NCI-H2029 treated with DMSO at 0.1 percent for 48 hours (cell line): ENCODE measurements around the gene PBX1.

ENCODE experiments used
- DNase-seq: peaks from one replicate; lab custom pipeline; 2025; lab: John Stamatoyannopoulos, UW

Gene PBX1

DNA sequence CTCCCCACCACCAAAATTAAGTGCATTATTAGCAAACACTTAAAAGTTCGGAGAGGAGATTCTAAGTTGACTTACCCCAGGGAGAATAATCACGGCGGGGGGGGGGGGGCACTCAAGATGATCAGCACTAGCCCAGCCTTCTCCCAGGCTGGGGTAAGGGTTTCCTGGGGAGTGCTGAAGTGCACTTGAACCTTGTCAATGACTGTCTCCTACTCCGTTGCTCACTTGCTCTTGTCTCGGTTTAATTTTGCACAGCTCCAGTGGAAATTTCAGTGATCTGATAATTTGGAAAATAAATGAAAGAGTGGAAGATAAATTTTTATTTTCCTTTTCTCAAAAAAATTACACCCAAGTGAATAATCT, 59.2 kb downstream of the PBX1 start:
- no peak for DNase-seq

DNA sequence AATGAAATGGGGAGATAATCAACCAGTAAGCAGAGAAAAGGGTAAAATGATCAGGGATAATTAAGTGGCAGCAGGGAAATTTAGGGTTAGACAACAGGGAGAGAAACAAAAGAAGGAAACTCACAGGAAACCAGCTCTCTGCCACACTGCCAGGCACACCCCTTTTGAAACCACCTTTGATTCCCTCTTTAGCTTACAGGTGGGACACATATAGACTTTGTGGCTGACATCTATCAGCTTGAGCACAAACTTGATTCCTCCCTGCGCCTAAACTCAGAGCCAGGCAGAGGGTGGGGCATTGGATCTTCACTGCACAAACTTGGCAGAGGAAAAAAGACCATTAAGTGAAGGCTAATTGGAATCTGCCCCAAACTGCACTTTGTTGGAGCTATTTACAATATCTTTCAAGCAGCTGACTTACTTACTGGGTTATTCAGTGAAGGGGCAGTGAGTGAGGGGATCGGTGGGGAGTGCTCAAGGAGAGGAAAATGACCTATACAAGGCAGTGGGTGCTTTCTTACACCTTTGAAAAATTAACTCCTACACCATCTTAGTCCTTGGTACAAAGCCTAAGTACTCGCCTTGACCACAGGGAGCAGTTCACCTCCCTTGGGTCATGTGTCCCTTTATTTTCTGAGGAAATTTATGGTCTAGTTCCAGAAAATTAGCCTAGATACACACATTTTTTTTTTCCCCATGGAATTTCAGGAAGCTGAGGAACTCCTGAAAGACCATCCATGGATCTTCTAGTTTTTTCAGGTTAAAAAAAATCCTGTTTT, 60.2 kb downstream of the PBX1 start:
- no peak for DNase-seq

DNA sequence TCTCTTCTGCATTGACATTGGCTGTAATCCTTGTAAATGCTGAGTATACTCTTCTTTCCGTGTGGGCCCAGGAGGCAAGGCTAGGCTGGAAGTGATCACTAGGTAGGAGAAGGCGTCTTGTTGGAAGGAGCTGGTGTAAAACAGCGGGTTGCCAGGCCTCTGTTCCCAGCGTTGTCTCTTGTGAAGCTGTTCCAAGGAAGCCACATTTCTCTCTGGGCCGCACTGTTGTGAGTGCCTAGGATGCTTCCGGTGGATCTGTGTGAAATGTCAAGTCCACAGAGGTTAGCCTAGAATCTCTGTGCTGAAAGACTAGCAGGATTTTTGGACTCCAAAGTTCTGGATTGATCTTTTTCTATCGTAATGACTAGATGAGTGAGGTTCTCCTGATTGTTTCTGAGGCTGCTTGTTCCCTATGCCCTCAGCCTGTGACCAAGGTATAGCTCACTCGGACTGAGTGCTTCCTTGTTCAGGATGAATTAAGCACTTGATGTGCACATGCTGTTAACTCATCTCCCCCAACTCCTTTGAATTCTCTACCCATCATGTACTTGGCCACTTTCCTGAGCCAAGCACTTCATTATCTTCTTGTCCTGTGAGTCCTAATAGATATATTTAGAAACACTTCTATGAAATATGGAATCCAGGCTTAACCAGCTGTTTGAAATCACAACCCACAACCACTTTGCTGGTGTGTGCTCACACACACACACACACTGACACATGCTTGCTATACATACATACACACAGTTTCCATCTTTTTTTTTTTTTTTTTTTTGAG, 63.3 kb downstream of the PBX1 start:
- DNase-seq, result no peak

DNA sequence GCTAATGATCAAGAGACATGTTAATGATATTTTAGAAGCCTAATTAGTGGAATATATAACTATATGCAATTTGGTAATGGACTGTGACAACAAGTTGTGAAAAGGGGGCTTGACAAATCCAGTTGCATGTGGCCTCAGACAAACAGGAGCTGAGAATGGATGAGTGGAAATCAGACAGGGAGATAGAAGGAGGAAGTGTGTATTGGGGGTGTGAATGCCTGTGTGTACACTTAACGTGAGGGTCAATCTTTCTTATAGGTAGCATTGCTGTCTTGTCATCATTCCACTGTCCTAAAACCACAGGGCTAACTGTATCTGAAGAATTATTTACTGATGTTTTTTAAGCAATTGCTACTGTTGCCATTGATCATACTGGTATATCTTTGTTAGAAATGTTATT, 64.8 kb downstream of the PBX1 start:
- DNase-seq, result no peak

DNA sequence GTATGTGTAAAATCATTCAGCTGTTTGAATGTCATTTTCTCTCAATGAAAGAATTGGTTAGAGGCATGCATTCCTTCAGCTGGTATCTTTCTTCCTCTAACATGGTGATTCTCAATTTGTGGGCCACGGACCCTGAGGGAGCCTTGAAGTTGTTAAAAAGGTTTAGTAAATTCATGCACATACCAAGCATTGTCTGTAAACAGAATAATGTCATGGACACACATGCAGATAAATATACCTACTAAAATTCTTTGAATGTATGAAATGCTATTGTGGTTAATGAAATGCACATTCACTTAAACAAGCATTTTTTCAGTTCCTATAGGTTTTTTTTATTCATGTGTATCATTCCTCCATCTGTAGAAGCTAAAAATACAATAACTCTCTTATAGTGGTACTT, 65.4 kb downstream of the PBX1 start:
- DNase-seq, result no peak

DNA sequence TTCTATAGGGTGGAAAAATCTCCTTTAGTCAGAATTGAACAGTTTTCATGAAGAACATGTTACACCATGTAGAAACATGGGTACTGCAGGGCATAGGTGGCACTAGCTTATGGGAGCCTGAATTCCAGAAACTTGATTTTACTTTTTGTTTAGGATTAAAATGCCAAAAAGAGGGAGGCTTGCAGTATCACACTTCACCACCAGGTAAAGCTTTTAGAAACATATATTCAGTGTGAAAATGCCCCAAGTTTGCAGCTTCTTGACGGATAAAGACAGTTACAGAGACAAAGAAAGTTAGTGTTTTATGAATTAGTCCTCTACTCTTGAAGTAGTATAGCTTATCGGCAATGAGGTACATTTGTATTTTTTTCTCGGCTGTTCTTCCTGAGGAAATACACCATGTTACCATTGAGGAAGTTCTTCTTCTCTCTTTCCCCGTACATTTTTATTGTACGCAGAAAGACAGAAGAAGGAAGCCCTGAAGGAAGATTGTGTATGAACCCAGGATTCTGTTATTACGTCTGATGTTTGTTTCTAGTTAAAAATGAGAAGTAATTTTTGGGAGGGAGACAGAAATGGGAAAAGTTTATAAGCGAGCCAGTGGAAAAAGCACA, 66.1 kb downstream of the PBX1 start:
- no peak for DNase-seq

DNA sequence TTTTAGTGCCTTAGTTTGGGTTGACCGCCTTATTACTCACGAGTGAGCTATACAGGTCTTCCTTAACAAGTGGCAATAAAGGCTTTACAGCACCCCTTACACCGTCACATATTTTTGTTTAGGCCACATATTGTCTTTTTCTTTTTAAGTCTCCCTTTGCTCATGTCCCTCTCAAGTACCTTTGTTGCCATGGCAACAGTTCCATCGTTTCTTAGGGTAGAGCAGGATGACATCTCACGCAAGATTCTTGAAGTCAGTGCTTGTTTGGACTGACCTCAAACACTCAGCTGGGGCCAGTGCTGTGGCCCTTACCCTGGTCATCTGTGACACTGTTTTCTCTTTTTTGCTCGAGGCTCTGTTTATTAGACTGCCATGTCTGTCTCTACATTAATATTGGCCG, 69.8 kb downstream of the PBX1 start:
- no peak for DNase-seq

DNA sequence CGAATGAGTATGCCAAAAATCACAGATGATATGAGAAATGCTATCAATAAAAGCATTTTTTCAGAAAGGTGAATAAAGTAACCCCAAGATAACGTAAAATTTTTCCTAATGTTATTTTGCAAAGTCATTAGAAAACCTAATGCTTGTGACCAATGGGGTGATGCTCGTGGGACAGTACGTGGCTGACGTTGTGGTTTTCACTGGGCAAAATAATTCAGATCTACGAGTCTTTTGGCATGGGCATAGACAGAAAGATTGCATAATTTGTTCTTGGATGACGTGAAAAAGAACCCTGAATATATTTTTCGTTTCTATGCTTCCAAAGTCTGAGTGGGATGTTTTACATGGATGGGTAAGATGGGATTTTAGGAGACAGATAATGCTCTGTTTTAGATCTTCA, 71.0 kb downstream of the PBX1 start:
- DNase-seq, result no peak

DNA sequence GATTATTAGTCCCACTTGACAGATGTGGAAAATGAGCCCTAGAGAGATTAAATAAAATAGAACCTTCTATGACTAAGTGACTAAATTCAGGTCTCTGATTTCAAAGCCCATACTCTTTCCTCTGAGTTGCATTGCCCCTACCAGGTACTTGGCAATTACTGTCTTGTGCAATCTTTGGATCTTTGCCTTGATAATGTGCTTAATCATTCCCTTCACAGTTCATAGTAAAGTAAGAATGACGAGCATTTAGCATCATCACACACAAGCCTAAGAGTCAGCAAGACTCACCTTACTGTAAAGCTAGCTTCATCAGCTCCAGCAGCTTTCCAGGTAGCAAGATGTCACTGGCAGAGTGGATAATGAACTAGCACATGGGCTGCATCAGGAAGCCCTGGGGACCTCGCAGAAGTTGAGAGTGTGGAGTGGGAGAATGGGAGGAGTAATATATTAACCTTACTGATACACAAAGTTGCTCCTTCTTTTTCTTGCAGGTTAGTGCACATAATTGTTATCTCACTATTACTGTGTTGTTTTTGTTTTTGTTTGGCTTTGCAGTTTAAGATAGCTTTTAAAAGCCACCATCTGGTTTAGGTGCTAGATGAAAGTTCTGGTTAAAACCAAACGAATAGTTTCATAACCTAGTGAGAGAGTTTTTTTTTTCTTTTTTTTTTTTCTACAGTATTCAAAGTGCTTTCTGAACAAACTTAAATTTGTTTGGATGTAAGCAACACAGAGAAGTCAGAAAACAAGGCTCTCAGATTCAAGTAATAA, 71.8 kb downstream of the PBX1 start:
- no peak for DNase-seq

DNA sequence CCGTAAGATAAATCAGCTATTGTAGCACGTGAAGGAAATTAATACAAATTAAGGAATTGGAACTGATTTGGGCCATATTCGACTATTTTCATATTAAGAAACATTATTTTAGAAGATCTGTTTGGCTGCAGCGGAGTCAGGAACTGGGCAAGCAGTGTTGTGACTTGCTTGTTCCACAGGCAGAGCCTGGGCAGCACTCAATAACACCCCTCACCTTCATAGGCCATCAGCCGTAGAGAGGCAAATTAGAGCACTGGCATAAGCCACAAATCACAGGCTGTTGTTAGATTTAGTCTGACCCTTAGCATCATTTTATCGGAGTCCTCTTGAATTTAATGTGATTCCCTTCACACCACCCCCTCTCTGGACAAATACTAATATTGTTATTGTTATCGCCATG, 72.8 kb downstream of the PBX1 start:
- no peak for DNase-seq

DNA sequence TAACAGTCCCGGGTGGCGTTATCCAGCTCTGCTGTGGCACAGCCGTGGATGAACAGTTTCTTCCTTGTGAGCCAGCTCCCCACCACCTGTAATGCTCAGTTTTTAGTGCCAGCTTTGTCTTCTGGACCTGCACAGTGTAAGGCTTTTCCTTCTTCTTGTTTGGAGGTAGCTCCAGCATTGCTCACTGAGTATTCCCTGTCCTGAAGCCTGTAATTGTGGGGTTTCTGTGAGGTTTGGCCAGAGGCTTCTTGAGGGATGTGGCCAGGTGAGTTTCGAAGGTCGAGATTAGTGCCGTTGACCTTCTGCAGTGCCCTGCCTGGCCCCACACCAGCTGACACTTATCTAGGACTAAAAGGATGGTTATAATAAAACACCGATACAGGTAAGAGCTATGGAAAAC, 75.0 kb downstream of the PBX1 start:
- DNase-seq, result no peak

DNA sequence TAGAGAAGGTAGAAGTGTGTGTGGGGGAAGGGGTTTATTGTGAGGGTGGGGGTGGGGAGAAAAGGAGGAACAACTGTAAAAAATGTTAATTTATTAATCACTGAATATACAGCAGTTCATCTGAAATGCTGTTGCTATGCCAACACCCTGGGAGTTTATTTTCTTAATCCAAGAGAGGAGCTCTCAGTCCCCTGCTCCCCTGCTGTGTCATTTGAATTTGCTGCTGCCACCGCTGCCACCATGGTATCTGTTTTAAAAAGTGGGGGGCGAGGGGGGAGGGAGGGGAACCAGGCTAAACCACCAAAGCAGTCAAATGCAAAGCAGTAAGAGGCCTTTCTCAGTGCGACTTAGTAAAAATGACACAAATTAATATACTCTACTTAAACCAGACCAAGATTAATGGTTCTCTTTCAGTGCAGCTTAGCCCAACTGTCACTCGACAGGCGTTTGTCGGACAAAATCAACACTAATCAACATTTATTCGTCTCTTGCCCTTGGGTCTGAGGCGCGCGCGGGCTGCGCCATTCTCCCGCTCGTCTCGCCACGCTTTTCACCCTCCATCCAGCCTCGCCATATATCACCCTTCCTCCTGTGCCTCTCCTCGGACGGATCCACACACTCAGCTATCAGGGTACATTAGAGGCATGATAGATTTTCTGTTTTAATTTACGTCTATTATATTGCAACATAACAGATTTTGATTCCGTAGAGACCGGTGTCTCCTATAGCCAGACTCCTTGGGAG, 76.2 kb downstream of the PBX1 start:
- DNase-seq, result no peak

DNA sequence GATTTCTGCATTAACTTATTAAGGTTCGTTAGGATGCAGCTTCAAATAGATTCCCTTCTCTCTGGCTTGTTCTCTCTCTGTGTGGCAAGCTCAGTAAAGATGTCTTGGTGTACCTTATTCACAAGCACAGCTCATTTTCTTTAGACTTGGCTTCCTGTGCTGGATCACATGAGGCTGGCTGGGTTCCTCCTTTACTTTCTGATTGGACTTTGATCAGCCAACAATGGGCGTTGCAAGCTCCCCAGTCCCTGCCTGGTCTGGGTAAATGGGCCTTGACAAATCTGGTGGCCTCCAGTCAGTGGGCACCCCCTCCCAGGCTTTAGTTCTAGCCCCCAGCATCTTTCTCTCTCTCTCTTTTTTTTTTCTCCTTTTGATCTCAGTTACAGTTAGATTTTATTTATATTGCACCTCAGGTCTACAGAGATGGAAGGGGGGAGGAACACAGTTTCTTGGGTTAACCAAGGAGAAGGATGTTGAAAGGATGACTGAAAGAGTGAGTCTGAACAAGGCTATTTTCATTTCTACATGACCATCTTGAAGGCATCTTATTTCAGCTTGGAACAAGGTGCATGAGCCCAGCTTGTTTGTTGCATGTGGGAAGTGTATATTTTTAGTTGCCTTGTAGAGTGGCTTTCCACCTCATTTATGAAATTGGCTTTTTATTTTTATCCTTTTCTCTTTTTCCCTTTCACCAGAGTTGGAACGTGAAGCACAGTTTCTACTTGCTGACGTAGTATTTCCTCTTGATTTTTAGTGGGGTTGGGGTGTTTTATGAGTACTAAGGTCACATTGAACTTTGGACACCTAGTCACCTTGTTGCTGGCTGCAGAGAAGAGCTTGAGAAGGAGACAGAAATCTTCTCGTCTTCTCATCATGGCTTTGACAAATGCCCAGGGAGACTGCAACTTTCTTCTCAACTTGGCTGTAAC, 77.1 kb downstream of the PBX1 start:
- no peak for DNase-seq

DNA sequence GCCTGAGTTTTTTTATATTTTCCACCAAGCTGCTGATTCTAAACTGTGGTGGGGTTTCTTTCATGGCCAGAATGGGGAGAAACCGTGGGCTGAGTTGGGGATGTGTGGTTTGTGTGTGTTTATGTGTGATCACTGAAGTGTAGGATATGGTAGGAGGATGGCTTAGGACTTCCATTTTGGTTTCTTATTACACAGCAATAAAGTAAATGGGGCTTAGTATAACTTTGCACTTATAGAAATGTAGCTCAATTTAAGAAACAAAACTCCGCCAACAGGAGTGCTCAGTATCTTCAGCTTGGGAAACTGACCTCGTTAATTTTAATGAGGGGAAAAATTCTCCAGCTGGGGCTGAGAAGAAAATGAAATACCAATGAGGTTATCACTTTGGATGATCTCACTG, 77.8 kb downstream of the PBX1 start:
- DNase-seq, result no peak

DNA sequence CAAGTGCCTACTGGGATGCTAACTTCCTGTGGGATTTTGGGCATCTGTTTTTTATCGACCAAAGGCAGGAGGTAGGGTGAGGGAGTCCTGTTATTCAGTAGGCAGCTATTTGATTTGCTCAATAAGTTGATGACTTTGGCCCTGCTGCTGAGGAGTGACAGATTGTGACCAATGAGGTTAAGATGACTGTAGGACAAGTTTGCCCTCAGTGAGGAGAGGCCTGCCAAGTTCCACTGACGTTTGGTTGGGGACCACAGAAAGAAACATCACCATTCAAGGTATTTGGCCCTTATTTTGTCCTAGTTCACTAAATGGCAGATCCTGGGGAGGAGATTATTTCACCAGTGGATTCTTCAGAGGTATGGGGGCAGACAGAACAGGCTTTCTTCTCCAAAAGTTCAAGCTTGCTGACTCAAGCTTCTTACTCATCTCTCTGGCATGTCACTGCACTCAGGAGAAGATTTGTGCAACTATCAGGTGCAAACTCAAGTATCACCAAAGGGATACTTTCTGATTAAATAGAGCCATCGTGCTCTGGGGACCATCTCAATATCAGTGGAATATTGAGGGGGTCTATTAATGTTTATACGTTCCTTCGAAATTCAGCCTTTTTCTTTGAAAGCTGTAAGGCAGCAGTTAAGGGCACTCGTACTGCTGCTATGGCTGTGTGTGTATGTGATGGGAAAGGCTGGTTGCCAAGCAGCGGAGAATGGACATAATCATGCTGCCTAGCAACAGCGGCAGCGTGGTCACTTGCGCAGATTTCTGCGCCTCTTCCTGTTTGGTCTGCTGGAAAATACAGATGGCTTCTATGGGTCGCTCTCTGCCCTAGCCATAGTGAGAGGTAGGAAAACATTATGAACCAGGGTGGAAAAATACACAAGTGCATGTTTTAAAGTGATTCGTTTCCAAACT, 78.7 kb downstream of the PBX1 start:
- no peak for DNase-seq

DNA sequence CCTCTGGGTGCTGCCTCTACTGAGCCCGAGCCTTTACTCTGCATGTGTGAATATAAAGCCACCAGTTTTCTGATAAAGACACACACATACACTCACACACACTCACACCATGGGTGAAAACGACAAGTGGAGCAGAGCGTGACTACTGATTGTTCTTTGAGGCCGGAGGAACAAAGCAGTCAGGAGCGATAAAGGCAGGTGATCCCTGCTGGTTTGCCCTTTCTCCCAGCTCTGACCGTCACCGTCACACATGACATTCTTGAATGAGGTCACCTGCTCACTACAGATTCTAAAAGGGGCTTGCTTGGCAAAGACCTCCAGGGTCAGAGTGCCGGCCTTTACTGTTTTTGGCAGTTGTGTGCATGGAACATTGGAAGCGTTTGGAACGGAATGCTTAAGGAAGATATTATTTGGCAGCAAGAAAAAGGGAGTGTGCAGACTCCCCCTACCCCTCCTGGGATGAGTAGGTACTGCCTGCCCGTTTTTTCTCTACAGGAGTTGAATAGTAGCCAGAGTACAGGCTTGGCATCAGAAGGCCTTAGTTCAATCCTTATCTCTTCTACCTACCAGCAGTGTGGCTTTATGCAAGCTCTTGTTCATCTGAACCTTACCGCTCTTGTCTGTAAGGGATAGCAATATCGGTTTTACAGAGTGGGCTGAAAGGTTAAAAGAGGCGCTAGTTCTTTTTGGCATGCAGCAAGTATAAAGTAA, 79.7 kb downstream of the PBX1 start:
- no peak for DNase-seq

DNA sequence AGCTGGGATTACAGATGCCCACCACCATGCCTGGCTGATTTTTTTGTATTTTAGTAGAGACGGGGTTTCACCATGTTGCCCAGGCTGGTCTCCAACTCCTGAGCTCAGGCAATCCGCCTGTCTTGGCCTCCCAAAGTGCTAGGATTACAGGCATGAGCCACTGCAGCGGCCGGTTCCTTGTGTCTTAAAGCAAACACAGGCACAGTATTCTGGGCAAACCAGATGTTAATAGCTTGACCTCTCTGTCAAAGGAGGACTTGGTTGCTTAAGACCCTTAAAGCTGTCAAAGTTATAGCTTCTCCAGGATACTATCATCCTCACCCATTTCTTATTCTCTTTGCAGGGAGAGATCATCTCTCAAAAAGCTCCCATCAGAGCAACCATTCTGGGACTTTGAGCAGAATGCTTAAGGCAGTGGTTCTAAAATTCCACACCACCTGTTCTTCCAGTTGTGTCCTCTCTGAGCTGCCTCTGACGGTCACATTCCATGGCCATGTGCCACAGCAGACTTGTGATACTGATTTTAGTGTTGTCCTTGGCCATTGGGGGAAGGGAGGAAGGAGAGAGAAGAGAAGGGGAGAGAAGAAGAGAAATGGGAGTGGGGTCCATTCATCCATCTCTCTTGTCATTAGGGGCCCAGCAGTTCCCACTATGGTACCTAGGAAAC, 81.8 kb downstream of the PBX1 start:
- DNase-seq, result no peak

DNA sequence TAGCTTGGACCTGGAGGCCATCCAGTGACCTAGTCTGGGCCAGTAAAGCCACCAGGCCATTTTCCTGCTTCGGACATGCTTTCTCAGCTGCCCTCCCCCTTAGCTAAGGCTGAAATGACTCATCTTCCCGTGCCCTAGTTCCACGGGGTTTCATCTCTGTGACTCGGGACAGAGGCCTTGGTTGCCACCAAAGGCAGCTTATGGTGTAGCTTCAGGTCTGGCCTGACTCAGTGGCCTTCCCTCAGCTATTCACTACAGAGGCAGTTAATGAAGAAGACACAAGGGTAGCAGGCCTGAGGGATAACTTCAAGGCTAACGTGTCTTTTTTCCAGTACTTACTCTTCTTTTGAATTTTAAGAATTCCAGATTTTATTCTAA, 82.4 kb downstream of the PBX1 start:
- no peak for DNase-seq
